NCI-H226 (cell line): ENCODE data around the gene ZAP70.
"Not testable (repeated sequence)": the region's sequence is repeated elsewhere in the genome, so short reads cannot be mapped to it uniquely, and the experiment has no call there.

Experiments used
- DNase-seq: peaks from one replicate; pipeline ENCODE4 v3.0.0-alpha.2; 2015

ZAP70 gene

DNA sequence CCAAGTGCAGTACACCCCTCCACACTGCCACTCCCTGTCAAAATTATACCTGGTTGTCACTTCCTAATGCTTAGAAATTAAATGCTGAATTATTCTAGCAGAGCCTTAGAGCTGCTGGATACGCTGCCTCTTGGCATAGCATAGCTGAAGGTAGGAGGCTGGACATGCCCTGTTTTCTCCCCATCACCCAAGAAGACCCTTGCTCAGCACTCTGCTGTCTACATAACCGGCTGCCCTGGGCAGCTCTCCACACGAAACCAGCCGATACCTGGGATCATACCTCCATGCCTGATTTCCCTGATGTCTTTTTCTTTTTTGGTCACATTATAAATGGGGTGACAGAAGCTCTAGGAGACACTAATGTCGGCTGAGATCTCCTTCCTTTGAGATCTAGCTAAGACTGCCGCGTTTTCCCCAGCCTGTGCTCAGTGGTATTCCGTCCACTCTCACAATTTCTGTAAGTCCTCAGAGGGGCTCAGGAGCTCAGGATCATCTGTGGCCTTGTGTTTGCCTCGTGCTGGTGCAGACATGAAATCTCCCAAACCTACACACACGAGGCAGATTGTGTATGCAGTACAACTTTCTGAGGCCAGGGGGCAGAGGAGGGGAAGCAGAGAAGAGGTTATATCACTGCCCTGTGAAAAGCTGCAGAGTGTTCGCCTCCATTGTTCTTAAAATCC lies 13.5 kb upstream of the ZAP70 start:
- DNase-seq, result peak; percentile 39

DNA sequence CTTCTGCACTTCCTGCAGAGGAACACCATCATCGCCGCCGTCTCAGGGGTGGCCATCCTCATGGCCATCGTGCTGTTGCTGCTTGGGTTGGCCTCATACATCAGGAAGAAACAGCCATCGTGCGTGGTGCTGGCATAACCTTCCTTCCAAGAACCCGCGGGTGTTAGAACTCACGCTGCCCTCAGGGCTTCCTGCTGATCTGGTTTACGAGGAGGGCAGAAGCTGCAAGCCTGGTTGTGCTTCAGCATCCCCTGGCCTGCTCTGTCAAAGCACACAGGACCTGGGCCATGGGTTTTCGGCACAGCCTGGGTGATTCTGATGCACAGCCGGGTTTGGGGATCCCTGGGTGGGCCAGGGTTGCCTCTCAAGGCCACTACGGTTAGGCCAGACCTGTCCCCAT lies 12.2 kb upstream of the ZAP70 start:
- no peak for DNase-seq

DNA sequence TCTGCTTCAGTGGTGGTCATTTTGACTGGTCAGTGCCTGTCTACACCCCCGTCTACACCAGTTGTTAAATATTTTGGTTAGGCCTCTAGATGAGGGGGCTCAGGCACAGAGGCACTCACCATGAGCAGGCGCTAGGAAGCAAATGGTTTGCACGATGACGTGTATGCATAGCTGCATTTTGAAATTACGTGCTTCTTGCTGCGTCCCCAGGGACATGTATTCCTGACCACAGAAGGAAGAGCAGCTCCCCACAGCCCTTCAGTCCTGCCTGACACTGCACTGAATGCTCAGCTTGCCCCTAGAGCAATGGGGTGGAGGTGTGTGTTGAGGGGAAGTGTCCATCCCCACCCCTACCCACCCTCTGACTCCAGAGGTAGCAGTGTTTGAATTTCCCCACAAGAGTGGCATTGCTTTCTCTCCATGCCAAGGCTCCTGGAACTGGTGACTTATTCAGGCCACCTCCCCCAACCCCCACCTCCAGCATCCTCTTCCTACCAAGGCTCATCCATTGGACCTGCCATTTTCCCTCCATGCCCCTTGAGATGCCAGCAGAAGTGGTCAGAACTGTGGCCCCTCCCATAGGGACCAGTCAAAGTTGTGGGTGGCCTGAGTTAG lies 11.4 kb upstream of the ZAP70 start:
- no peak for DNase-seq

DNA sequence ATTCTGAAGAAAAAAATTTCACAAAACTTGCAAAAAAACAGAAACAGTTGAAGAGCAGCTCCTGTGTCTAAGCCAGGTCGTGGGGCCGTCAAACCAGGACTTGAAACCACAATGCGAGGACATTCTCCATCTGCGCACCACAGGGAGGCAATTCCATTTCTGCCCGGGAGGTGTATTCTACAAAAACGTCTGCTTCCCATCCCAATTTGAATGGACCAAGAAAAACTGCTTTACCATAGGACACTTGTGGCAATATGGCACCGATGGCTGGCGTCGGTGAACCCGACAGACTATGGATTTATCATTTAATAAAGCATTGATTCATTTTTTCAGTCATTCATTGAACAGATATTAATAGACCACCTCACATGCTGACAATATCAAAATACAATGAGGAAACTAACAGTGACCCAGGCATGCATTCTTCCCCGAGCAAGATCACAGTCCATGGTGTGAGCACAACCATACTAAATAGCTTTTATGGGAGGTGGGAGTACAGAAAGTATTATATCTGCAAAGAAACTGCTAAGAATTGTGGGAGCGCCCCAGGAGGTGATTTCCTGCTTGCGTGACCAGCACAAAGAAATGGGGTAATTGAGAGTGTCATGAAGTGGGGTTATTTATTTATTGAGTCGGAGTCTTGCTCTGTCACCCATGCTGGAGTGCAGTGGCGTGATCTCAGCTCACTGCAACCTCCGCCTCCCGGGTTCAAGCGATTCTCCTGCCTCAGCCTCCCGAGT lies 10.5 kb upstream of the ZAP70 start:
- no peak for DNase-seq

DNA sequence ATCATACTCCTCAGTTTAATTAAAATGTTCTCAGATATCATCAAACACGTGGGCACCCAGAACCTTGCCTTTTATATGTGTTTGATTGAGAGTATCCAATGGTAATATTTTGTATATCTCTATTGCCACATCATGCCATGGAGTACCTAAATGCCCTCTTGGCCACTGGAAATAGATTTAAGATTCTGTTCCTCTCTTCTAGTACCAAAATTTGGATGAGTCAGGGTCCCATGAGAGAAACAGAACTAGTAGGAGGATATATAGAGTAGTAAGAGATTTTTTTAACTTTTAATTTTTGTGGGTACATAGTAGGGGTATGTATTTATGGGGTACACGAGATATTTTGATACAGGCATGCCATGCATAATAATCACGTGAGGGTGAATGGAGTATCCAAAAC lies 9.6 kb upstream of the ZAP70 start:
- DNase-seq, result no peak

DNA sequence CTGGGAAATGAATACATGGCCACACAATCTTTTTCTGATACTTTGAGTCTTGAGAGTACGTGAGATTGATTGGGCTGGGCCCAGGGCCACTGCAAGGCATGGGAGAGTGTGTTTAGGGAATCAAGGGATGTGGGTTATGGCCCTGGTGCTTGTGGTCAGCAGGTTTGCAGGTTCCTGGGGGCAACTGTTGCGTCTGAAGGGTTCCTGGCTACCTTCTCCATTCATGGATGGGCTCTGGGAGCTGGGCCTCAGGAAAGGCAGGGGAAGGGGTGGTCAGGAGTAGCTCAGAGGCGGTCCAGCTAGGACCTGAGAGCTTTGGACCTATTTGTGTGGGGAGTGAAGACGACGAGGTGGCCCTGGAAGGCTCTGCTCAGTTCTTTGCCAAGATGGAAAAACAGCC lies 8.4 kb upstream of the ZAP70 start:
- no peak for DNase-seq

DNA sequence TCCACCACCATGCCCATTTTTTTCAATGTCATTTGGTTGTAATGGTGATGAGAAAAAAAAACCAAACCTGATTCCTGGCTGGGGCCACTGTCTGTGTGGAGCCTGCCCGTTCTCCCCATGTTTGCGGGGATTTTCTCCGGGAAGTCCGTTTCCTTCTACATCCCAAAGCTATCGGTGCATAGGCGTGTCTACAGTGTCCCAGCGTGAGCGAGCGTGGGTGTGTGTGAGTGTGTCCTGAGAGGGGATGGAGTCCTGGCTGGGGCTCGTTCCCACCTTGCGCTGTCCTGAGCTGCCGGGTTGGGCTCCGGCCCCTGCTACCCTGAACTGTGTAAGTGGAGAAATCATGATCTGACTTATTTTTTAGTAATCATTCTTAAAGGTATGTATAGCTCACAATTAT lies 7.3 kb upstream of the ZAP70 start:
- DNase-seq, result no peak

DNA sequence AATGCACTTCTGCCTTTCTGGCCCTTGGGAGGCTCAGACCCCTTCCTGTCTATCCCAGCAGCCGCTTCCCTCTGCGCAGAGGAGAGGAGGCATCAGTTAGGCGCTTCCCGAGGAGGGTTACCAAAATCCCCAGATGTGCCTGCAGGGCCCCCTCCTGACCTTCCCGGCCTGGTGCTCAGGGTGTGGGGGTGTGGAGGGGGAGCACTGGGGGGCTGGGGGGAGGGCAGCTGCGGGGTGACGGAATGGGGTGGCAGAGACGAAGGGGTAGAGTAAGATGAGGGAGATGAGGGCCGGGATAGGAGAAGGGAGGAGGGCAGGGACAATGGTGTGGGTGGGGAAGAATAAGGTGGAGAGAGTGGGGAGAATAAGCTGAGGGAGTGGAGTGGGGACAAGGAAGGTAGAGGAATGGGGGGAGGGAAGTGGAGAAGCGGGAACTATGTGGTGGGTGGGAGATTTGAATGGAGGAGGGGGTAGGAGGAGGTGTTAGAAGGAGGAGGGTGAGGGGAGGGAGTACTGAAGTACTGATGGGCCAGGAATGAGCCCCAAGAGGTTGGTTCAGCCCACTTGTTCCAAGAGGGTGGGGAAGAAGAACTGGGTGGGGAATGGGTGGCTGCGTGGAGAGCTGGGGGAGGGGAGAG lies 6.5 kb upstream of the ZAP70 start:
- no peak for DNase-seq

DNA sequence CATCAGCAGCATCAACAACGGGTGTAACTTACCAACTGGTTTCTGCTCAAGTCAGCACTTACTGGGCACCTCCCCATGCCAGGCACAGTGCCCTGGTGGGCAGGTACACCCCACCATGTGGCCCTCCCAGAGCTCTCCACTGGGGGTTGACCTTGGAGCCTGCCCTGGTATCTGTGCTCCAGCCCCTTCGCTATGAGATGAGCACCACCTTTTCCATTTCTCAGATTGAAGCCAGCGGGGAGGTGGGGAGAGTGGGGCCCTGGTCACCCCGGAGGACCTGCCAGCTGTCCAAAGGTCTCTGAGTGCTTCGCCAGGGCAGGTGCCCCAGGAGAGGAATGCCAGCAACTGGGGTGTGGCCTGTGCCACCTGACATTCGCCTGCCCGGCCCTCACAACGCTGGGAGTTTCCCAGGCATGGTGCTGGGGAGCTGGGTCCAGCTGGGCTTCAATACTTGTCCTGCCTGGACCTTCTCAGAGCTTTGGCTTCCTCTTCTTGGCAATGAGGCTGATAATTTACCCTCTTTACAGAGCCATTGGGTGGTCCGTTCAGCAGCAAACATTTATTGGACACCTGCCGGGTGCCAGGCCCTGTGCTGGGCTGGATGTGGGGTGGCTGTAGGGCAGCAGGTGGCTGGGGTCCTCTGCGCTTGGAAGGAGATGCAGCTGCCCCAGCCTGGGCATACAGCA lies 5.9 kb upstream of the ZAP70 start:
- no peak for DNase-seq

DNA sequence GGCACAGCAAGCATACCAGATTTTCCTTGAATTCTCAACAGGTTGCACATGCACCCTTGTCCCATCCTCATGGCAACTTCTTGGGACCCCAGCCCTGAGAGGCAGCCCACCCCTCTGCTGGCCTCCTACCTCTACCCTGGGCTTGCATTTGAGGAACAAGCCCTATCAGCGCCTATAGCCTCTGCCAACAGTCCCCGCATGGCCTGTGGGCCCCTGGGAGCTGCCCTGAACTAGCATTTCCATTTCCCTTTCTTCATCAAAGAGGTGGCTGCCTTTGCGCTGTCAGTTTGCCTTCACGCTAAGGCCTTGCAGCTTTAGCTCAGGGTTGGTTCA lies 5.4 kb upstream of the ZAP70 start:
- DNase-seq, result no peak

DNA sequence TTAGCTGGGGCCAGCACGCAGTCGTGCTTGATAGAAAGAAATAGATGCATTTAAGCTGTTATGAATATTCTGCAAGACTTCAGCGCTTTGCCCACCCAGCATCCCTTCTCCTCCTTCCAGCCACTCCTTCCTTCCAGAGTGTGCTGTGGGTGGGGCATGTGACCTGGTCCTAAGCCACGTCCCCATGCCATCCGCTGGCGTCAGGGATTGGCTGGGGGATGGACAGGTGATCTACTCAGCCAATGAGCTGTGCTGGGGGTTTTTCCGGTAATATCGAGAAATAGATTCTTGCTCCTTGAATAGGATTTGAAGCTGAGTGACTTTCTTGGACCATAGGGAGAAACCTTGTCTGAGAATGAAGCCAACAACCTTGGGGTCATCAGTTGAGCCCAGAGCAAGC lies 4.8 kb upstream of the ZAP70 start:
- DNase-seq, result no peak

DNA sequence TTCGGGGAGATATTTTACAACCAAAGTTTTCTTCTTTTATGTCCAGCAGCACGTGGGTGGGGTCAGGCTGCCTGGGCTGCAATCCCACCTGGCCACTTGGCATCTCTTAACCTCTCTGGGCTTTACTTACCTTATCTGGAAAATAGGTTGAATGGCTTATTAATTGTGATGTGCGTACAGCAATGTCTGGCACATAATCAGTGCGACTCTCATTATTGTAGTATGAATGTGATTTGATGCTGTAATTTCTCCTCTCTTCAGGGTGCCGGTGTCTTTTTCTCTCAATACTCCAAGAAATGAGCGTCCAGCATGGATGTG lies 2.0 kb upstream of the ZAP70 start:
- DNase-seq, result no peak

DNA sequence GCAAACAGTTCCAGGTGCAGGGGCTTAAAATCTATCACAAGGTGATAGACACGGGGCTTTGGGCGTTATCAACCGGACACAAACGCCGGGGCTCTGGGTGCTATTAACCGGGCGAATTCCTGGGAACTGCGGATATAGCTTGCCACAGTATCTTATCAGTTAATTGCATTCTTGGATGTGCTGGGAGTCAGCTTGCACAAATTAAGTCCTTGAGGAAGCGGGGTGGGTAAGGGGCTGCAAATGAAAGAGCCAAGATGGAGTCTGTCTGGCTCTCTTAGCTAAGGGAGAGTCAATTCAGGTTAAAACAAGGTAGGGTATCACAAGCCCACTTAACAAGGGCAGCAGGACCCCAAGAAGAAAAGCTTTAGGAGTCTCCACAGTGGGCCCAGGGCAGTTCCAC lies 1.2 kb upstream of the ZAP70 start:
- DNase-seq, result not testable (repeated sequence)

DNA sequence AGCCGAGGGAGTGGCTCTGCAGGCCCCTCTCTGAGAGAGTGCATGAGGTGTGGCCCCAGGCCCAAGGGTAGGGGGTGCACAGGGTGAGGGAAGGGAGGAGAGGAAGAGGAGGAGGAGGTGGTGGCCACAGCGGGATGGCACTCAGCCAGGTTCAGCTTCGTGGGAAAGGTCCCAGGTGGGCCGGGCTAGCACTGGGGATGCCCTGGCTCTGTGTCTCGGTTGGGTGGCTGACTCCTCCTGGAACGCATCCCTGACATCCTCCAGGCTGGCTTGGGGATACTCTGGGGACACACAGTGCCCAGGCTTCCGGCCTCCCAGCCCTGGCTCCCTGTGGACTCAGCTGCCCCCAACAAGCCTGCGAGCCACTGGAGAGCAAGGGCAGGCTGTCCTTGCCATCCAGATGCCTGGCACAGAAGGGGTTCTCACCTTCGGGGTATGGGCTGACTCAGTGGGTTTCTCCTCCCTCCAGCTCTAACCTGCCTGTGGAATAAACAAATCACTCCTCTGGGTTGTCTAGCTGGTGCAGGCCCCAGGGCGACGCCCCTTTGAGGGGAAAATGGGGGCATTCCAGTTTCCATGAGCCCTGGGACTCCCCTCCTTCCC lies 582 bp upstream of the ZAP70 start:
- no peak for DNase-seq

DNA sequence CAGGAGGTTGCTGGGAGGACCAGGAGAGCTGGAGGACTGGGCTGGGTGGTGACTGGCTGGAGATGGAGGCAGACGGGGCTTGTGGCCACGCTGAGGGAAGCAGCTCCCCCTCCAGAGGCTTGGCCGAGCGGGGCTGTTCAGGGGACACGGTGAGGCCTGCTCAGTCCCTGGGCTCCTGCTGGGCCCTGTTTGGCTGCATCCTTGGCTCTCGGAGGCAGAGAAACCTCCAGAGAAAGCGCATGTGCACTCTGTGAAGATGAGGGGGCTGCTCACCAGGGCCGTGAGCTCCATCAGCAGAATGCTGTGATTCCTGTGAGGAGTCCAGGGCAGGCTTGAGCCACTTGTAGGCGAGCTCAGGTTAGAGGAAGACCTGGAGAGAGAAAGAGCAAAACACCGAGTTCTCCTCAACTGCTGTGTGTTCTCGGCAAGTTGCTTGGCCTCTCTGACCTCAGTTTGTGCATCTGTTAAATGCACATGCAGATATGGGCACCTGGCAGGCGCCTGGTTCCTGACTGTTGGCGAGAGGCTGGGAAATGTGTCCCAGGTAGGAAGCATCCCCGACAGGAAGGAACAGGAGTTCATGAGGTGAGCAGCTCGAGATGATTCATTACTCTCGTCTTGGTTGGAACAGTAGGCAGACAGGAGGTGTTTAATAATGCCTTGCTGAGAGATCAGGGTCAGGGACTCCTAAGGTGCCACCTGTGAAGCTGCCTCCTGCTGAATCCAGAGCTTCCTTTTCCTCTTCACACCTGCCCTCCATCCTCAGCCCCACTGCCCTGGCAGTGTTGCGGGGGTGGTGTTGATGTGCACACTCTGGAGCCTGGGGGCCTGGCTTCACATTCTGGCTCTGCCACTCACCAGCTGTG lies 941 bp downstream of the ZAP70 start:
- DNase-seq, result no peak

DNA sequence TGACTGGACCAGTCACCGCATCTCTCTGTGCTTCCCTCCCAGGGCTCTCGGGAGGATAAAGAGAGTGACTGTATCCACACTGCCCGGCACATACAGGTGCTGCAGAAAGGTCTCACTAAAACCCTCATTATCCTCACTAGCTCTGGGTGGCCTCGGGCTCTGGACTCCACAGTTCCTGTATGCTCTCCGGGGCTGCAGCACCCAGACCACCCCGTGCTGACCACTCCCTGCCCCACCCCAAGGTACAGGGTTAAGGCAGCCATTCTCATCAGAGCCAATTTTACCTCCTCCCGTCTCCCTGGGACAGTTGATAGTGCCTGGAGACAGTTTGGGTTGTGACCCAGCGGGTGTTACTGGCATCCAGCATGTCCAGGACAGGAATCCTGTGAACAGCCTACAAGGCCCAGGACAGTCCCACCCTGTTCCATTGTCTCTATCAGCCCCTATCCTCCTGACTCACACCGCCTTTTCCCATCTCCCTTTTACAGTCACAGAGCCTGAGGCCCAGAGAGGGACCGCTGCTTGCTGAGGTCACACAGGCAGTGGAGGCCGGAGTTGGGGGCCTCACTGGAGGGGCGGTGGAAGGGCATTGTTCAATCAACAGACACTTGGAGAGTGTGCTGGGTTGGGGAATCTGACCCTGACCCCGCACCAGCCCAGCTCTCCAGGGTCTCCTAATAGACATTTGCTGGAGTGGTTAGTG lies 1.7 kb downstream of the ZAP70 start:
- no peak for DNase-seq

DNA sequence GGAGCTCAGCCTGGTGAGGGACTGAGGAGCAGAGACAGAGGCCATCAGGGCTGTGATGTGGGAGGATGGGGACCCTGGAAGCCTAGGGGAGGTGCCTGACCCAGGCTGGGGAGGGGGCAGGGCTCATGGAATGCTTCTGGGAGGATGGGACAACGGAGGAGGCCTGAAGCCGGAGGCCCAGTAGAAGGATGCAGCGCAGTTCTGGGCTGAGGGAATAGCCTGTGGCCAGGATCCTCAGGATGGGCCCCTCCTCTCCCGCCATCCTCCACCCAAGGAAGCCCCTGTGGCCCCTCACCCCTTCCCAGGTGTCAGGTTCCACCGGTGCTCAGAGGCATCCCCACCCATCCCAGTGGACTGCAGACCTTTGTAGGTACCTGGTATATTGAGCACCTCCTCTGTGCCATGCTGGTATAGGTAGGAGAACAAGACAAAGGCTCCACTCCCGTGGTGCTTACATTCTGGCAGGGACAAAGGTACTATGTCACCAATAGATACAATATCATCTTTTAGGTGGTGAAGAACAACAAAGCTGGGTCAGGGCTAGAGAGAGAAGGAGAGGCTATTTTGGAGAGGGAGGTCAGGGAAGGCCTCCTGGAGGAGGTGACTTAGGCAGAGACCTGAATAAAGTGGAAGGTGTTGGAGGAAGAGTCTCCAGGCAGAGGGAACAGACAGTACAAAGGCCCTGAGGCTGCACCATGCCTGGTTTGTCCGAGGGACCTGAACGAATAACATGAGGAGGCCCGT lies 2.7 kb downstream of the ZAP70 start:
- no peak for DNase-seq

DNA sequence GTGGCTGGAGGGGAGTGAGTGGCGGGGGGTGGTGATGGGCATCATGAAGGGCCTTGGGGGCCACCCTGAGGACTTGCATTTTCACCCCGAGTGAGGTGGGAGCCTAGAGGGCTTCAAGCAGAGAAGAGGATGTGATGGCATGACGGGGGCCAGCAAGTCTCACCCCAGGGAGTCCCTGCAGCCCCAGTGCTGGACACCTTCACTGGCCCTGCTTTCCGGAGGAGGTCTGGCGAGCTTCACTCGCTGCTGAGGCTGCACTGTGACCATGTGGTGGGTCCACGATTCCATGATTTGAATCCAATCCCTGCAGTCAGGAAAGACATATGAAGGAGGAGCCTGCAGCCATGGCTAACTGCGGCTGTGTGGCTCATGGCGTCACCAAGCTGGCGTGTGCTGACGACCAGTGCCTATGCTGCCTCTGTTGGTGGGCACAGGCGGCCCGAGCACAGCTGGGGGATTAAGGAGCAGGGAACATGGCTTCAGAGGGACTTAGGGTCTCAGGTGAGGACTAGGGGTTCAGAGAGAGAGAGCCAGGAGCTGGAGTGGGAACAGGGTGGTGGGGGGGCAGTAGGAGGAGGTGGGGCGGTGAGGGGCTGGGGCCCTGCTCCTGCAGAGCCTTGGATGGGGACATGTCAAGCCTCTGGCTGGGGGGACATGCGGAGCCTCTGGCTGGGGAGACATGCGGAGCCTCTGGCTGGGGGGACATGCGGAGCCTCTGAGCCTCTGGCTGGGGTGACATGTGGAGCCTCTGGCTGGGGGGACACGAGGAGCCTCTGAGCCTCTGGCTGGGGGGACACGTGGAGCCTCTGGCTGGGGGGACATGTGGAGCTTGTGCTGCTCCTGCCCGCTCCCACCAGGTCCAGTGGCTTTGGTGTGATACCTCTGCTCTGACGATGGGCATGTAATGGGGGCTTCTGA lies 3.6 kb downstream of the ZAP70 start:
- no peak for DNase-seq

DNA sequence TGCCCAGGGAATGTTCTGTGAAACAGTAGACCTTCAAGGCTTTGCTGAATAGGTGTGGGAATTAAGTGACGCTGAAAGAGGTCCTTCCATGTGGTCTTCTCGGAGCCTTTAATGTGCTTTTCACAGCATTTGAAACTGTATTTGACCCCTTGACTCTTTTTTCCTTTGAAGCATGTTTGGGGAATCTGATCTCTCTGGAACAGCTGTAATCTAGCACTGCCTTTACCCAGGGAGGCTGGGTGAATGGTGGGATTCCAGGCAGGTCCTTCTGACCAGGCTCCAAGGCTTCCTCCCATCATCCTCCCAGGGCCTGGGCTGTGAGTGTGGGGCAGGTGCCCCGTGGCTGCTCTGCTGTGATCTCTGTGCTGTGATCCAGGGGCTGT lies 4.2 kb downstream of the ZAP70 start:
- DNase-seq, result no peak
